ENCODE data around the gene SMOC1.

SMOC1 gene

DNA sequence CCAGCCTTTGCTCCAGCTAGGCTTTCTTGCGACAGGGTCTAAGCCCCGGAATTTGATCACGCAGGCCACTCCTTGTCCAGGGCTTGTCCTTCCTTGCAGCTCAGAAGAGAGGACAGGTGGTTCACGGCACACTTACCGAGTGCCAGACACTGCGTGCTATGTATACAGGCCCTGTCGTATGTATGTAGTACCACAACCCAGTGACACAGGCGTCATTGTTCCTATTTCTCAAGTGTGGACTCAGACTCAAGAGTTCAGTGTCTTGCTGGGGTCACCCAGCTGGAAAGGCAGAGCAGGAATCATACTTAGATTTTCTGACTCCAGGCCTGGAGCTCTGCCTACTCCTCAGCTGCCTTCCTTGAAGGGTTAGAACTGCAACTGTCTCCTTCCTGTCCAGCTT lies 153.9 kb downstream of the SMOC1 start:
- no peak for DNase-seq (ENCODE audit: low read depth in 1 of 2, low spot score in 1 of 2)

DNA sequence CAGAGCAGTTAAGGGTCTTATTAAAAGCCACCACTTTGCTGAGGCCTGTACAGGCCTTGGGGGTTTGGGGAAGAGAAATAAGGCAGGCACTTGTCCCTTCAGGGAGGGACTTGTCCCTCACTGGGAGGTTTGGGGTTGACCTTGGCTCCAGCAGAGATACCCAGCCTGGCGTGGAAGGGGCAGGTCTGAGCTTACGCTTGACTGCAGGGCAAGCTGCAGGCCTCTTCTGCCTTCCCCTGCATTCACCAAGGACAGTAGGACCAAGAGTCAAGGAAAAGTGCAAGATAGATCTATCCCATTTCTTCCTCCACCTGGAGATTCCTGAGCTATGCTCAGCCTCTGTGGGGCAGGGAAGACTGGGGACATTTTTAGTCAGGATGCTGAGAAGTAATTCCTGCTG lies 154.3 kb downstream of the SMOC1 start:
- no peak for DNase-seq (ENCODE audit: low read depth in 1 of 2, low spot score in 1 of 2)

DNA sequence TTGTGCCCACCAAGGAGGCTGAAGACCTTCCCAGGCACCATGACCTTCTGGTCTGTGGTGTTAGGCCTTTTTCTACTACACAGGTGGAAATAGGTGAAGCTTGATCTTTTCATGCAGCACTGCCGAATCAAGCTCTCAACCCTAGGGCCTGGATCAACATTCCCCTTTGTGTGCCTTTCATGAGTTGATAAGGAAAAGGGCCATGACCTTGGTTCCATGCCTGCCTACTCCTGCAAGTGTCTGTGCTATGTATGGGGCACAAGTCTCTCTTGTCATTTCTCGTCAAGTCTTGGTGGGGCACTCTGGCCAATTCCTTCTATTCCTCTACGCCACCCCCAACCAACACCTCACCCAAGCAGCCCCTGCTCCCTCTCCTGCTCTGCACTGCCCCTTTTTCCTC lies 155.0 kb downstream of the SMOC1 start:
- no peak for DNase-seq (ENCODE audit: low read depth in 1 of 2, low spot score in 1 of 2)

DNA sequence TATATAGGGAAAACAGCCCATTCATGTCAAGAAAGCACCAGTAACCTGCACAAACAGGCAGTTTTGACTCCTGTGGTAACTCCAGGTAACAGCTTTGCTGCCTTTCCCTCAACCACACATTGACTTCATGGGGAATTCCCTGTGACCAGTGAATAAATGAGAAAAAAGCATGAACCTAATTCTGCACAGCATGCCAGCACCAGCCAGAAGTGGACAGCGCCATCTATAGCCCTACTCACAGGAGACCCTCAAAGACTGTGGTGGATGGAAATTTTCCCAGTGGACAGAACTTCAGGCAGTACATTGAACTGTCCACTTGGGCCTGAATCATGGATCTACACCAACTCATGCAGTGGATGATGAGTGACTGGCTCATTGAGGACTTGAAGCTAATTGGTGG lies 157.4 kb downstream of the SMOC1 start:
- no peak for DNase-seq (ENCODE audit: low read depth in 1 of 2, low spot score in 1 of 2)

DNA sequence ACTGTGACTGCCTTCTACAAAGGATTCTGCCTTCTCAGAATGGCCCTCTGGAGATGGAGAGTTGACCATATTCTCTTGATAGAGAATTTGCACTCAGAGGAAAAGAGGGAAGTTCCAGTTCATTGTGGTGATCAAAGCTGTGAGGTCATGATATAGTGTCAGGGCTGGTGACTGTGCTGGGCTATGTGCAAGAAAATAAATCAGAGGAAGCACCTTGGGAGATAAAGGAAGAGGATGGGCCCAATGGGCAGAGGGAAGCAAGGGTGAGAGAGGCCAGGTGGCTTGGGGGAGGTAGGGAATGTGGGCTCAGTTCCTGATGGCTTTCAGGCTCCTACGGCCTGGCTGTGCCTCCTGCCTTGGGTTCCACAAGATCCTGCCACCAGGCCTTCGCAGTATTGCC lies 163.8 kb downstream of the SMOC1 start:
- DNase-seq (ENCODE audit: low read depth in 1 of 2, low spot score in 1 of 2), result no peak

DNA sequence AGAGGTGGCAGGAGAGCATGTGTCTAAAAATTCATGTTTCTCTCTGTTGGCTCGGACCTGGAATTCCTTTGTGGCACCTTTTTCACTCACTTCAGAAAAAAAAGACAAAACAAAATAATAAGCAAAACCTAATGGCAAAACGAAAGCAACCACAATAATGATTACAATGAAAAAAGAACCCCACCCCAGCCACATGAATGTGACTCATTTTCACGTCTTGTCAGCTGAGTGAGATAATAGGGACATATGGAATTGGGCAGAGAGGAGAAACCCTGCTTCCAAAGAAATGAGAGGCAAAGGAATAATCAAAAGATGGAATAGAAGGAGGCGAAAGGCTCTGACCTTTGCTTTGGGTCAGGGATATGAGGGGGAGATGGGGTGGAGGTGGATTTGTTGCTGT lies 166.1 kb downstream of the SMOC1 start:
- no peak for DNase-seq (ENCODE audit: low read depth in 1 of 2, low spot score in 1 of 2)

DNA sequence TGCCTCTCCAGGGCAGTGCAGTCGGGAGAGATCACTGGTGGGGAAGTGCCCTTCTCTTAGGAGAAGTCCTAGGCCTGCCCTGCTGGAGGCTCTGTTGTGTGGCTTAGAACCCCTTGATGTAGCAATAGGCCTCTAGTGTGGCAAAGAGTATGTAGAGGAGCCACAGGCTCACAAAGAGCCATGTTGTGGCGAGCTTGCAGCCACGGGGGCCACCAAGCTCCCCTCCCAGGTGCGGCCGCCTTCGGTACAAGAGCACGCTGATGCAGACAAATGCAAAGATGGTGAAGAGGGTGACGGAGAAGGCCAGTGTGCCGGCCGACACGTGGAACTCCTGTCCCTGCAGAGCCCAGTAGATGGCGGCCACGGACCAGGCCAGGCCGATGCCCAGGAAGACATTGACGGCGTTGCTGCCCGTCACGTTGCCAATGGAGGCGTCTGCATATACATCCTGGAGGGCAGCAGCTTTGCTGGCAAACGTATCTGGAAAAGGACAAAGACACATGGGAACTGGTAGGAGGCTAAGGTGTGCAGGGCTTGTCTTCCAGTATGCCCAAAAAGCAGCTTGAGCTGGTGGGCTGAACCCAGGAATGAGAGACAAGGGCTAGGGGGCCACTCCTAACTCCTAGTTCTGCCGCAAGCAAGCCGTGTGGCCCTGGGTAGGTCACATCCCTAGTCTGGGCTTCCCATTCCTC lies 166.8 kb downstream of the SMOC1 start:
- DNase-seq (ENCODE audit: low read depth in 1 of 2, low spot score in 1 of 2), result no peak

DNA sequence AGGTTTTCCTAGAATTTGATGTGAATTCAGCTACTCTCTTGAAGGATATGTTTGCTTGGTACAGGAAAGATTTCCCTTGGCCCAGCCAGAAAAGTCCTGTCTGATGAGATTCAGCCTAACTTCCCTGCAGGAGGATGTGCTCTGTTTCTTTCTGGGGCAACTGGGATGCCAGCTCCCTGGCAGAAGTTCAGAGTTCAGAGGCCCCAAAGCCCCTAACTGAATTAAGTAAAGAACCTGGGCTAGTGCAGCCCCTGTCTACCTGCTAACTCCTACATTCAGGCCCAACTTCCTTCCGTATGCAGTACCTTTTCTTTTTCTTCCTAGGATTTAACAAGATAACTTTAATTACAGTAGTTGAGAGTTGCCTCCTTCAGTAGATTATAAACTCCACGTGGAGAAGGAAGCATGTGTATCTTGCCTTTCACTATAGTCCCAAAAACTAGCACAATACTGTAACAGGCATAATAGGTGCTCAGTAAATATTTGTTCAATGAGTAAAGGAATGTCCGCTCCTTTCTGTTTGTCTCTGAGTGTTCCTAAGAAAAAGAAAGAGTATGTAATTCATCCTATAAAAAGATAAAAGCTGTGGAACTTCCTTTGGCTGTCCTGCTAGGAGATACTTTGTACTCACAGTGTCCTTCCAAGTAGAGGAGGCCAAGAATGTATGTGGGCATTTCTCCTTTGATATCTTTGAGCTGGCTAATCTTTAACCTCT lies 168.5 kb downstream of the SMOC1 start:
- no peak for DNase-seq (ENCODE audit: low read depth in 1 of 2, low spot score in 1 of 2)

DNA sequence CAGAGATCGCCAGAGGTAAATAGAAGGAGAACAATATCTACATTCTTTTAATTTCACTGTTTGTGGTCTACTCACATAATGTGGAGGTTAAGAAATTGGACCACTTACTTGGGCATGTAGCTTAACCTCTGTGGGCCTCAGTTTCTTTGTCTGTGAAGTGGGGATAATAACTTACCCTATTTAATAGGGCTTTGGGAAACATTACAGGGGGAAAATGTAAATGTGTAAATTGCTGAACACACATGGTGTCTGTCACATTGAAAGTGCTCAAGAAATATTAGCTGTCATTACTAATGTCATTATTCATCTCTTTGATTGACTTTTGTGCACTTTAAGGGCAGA lies 169.1 kb downstream of the SMOC1 start:
- no peak for DNase-seq (ENCODE audit: low read depth in 1 of 2, low spot score in 1 of 2)

DNA sequence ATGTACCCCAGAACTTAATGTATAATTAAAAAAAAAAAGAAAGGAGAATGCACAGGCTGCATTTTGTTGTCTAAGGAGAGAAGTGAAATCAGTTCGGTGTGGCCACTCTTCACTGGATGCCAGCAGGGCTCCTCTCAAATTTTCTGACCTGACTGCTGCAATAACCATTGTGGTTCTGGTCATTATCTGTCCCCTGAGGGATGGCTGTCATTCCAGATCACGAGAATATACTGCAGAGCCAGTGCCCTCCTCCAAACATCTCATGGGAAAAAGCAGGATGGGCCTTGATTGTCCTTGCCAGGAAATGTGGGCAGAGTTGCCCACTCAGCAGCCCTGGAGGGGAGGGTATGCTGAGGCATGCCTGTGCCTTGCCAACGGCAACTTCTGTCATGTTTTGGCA lies 170.4 kb downstream of the SMOC1 start:
- no peak for DNase-seq (ENCODE audit: low read depth in 1 of 2, low spot score in 1 of 2)

DNA sequence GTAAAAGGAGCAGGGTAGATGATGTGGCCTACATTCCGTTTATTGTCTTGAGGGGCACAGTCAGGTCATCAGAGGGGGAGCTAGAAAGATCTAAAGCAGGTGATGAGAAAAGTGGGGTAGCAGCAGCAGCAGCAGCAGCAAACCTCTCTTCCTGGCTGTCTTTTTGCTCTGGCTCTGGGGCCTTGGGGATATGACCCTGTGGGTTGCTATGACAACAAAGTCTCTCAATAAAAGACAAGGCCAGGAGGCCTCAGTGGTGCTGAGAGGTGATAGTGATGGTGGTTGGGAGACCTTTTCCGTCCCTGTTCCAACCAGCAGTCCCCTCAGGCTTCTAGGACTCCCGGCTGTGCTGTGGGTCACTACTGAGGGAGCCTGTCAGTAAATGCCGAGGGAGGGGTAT lies 170.9 kb downstream of the SMOC1 start:
- DNase-seq (ENCODE audit: low read depth in 1 of 2, low spot score in 1 of 2), result no peak

DNA sequence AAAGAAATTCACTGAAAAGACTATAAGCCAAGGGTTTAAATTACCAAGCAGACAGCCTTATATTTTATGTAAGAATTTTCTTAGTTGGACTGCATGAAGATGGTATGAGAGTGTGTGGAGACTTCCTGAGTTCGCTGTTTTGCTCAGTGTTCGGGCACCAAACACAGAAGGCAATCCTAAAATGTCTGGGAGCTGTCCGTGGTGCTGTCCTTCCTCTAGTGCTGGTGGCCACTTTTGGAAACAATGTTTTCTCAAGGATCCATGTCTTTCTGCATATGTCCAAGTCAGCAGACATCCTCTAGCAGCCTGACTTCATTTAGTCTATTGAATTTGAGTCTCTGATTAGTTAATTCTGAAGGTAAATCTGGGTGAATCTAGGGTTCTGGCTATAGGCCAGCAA lies 173.8 kb downstream of the SMOC1 start:
- DNase-seq (ENCODE audit: low read depth in 1 of 2, low spot score in 1 of 2), result no peak

DNA sequence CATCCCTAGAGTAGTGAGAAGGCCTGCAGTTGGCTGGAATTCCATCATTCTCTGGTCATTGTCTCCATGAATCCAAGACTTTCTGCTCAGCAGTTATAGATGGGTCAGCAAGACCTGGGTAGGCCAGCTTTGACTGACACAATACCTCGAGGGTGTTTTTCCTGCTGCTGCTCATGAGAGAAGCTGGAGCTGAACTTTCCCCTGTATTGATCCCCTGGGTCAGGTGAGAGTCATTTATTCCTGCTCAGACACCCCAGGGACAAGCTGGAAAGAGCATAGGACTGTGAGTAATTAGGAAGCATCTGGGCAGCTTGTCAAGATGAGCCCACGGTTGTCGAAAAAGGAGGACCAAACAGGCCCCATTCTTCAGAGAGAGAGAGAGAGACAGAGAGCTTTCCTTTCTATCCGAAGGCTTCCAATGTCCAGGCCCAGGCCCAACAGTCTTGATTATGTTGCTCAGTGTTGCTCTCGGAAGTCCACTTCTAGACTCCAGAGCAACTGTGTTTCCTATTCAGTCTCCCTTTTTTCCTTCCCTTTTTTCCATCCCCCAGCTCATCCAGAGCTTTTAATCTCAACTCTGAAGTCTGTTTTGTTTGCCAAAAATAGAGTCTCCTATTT lies 178.4 kb downstream of the SMOC1 start:
- no peak for DNase-seq (ENCODE audit: low read depth in 1 of 2, low spot score in 1 of 2)

DNA sequence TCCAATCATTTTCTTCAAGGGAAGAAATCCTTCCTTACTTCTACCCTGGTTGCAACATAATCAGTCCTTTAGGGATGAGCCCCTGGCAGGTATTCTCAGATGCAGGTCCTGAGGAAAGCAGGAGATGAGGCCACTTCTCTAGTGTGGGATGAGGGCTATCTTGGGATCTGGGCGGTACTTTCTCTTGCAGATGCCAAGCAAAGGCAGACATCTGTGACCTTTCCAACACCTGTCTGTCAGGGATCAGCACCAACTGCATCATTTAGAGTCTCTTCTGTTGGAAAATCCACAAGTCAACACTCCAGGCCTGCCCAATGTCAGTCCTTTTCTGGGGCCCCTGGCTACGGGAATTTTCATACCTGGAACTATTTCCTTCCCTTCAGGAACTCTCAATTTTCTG lies 180.3 kb downstream of the SMOC1 start:
- no peak for DNase-seq (ENCODE audit: low read depth in 1 of 2, low spot score in 1 of 2)

DNA sequence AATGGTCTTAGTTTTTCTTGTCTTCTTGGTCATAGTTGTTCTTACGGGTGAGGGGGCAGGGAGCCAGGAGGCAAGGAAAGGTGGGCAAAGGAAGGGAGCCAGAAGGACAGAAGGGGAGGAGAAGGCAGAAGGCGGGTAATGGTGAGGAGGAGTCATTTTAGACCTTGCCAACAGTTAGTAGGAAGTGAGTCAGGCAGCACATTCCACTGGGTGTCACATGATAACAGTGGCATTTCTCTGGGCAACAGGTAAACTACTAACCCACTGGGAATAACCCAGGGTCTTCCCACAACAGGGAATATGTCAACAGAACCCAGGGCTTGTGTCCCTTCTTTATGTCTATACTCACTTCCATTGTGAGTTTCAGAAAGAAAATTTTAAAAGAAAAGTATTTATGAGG lies 181.9 kb downstream of the SMOC1 start:
- DNase-seq (ENCODE audit: low read depth in 1 of 2, low spot score in 1 of 2), result no peak

DNA sequence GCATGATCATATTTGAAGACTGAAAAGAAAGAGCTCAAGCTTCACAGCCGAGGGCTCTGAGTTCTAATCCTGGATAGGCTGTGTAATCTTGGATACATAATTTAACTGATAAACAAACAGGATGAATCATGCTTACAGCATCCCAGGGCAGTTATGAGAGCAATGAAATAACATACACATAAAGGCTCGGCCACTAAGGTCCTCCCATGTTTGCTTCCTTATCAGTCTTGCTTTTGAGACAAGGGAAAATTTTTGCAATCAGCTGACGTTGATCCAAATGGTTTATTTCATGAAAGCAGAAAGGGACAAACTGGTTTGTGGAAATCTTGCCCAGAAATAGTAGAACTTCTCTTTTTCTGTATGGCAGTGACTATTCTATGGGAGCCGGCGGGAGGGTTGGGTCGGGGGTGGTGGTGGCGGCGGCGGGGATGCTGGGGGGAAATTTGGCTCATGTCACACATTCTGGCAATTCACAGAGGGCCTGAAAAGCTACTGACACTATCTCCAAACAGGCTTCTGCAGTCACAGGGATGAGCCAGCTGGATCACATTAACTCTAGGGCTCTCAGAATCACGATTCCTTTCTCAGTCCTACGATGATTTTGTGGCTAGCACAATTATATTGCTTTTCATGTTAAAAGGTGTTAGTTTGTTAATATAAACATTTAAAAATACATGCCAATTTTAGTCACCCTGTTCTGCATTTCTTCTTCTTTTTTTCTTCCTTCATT lies 185.1 kb downstream of the SMOC1 start:
- no peak for DNase-seq (ENCODE audit: low read depth in 1 of 2, low spot score in 1 of 2)

DNA sequence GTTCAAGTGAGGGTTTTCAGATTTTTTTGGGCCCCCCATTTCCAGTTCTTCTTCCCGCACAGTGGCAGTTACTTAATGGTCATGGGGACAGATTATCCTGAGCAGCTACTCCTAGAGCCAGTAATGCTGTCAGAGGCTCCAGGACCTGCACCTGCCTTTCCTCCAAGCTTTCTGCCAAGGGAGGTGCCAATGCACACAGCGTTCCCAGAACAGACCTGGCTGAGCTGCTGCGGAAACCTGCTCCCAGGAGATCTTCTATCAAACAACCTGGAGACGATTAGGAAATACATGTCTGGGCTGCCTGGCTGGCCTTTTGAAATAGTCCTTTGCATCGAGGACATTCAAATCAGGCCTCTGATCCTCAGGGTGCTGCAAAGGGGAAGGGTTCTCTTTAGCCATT lies 188.6 kb downstream of the SMOC1 start:
- DNase-seq (ENCODE audit: low read depth in 1 of 2, low spot score in 1 of 2), result no peak

DNA sequence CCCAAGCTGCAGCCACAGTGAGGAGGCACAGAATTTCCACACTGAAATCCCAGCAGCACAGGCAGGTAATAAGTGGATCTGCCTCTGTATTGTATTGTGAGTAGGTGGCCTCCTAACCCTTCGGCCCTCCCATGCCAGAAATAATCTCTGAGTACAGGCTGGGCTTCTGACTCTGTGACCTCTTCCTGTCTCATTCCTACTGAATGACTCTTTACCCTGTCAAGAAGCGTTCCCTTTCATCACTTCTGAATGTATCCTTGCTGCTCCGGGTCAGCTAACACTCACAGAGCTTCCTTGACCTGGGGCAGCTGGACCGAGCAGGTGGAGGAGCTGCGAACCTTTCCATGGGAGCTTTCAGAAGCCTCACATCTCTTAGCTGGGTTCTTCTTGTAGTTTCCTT lies 190.0 kb downstream of the SMOC1 start:
- DNase-seq (ENCODE audit: low read depth in 1 of 2, low spot score in 1 of 2), result no peak

DNA sequence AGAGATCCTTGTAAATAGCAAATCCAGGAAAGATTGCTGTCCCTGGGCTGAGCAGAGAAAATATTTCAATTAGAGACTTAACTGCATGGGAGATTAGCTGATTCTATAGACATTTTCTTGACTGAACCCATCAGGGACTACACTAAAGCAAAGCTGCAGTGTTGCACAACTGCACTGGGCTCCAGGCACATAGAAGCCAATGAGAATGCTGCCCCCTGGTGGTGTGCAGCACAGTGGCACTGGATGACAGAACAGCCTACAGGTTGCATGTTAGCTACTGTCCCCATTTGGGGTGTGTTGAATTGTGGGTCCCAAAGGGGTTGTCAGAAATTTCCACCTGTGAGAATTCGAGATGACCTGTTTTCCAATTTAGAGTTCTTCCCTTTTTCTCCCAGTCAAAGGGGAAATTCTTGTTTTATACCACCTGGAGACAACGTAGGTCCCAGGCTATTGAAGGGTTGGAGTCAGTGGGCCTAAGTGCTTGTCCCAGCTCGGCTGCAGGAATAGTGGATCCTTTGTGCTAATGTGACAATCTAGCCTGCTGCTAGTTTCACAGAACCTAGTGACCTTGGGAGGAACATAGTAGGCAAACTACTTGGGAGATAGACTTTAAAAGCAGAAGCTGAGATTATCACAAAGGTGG lies 194.8 kb downstream of the SMOC1 start:
- peak in 1 of 2 donors; percentile 8 for DNase-seq (ENCODE audit: low read depth in 1 of 2, low spot score in 1 of 2)

DNA sequence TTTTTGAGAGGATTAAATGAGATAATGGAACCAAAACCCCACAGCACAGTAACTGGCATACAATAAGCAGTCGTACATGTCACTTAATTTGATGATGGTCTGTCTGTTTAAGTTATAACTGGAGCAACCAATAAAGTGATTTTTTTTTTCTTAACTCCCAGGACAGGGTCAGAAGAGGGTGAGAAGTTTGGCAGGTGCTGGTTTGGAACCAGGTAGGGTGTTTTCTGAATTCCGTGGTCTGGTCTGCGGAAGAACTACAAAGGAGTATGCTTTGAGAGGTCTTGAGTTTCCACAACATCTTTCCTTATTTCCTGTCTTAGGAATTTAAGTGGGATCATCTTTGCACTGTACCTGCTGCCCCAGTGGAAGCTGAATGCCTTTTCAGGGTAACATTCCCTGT lies 197.8 kb downstream of the SMOC1 start:
- DNase-seq (ENCODE audit: low read depth in 1 of 2, low spot score in 1 of 2), result no peak

DNA sequence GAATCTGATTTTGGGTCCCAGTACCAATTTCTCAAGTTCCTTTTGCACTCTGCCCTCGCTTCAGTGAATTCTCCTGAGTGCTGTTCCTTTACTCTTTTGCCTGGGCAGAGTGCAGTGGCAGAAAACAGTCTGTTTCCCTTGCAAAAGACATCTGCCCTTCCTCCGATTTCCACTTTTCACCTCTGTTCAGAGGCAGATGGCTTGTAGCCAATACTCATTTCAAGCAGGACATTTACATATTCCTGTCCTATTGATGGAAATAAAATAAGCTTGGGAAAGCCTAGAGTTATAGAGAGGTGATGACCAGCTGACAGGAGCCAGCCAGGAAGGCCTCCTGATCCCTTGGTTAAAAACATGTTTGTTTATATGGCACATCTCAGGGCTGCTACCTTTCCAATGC lies 198.5 kb downstream of the SMOC1 start:
- no peak for DNase-seq (ENCODE audit: low read depth in 1 of 2, low spot score in 1 of 2)

DNA sequence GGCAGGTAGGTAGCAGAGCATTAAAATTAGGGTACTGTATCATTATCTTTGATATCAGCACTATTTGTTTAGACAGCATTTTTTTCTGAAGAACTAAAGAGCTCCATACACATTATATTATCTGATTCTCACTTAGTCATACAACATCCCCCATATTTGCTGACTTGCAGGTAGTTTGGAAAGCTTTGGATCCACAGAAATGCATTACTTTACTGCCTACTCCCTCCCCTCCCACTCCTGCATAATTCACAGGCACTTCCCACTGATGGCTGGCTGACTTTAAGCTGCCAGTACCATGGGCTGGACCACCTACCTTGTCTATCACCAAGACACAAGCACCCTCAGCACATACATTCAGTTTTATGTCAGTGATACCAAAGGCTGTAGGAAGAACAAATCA lies 199.1 kb downstream of the SMOC1 start:
- DNase-seq (ENCODE audit: low read depth in 1 of 2, low spot score in 1 of 2), result no peak

Measured in stimulated activated CD4-positive, alpha-beta T cell treated with anti-CD3 and anti-CD28 coated beads, Interleukin-15, amount 100 ng/mL, for 1 hour (primary cell).